Natural killer cell treated with Interleukin-12 subunit alpha and Interleukin-12 subunit beta and Interleukin-15 and Interleukin-18, amount 100 ng/mL, for 72 hours (primary cell): ENCODE measurements around the gene SPDYE4. TPM values are rescaled to one million over a fixed set of nuclear protein-coding genes. Genes with fewer than 3 reads are reported as not detected.

Experiments
- ATAC-seq, 2 donors: fragments of 150-1000 bp; cut with Tn5 transposase in 1 of 2; sonication (Bioruptor Pico), chemical (Tn5 transposase) in 1 of 2; 2 replicates each; pipeline ENCODE4 v1.10.0; 2021
- DNase-seq: peaks from one replicate; pipeline ENCODE4 v3.0.0; 2022; ENCODE audit warnings: low spot score
- H3K27ac Mint-ChIP-seq, 2 donors: 1 replicate in 1 of 2; 2 replicates in 1 of 2; pipeline ENCODE4 v1.8.0; 2022; ENCODE audit warnings: mixed read lengths in 2 of 2, mild to moderate bottlenecking in 1 of 2, moderate library complexity in 1 of 2
- H3K27me3 Mint-ChIP-seq, 2 donors: 1 replicate in 1 of 2; 2 replicates in 1 of 2; pipeline ENCODE4 v1.8.0; 2022; ENCODE audit warnings: mixed read lengths in 2 of 2
- H3K36me3 Mint-ChIP-seq: one replicate; pipeline ENCODE4 v1.8.0; 2022; ENCODE audit warnings: mixed read lengths
- H3K4me1 Mint-ChIP-seq, 2 donors: 1 replicate in 1 of 2; 2 replicates in 1 of 2; pipeline ENCODE4 v1.8.0; 2022; ENCODE audit warnings: low read depth in 2 of 2, mixed read lengths in 2 of 2, mild to moderate bottlenecking in 1 of 2
- H3K4me3 Mint-ChIP-seq: one replicate; pipeline ENCODE4 v1.8.0; 2022; ENCODE audit warnings: mixed read lengths
- H3K9me3 Mint-ChIP-seq: 2 replicates; pipeline ENCODE4 v1.8.0; 2022; ENCODE audit warnings: mixed read lengths
- total RNA-seq, 2 donors: library from RNA; stranded (reverse); gene quantifications; one replicate each; pipeline ENCODE4 v1.2.3, GENCODE V29; 2022

The SPDYE4 gene
- total RNA-seq, 2 donors from 2014 or later = not detected

DNA sequence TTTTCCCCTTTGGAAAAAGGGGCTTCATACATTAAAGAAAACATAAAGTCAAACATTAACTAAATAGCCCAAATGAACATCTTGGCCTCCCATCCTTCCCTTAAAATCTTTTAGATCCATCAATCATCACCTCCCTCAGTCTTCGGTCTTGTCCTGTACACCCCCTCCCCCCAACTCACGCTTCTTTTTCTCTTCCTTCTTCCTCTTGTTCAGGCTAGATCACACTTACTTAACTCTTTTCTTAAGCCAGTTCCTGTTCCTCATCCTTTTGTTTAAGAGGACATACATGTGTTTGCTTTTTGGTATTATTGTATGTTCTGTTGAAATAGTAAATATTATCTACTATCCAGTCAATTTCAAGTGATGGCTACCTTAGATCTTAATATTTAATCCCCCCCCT is 35.3 kb upstream of the SPDYE4 start:
- DNase-seq (no peak), ATAC-seq (no peak)
- peaks cover 11 to 16% of the 10 kb centered on the region in 2 donors for H3K4me1 Mint-ChIP-seq
- peak overlapping the region in 1 of 2 donors; percentile 19 for H3K27ac Mint-ChIP-seq
- H3K4me3 Mint-ChIP-seq = no peak overlapping the region
- peaks cover 0 to 8% of the 10 kb centered on the region in 2 donors for H3K27me3 Mint-ChIP-seq
- H3K9me3 Mint-ChIP-seq = peaks cover 7% of the 10 kb centered on the region
- peaks cover 4% of the 10 kb centered on the region for H3K36me3 Mint-ChIP-seq

DNA sequence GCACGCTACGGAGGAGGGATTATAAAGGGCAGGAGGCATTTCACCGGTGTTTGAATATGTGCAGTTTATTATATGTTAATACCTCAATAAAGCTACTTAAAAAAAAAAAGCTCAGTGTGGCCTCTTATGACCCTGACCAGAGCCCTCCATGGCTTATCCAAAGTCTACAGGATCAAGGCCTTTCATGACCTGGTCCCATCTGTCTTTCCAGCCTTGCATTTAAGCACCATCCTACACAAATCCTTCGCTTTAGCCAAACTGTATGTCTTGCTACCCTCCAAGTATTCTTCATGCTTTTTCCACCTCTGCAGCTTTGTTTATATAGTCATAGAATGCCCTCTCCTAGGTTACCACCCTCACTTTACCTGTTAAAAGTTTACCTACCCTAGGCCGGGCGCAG is 34.3 kb upstream of the SPDYE4 start:
- H3K27ac Mint-ChIP-seq = peak overlapping the region in 1 of 2 donors; percentile 66
- H3K27me3 Mint-ChIP-seq = peaks cover 0 to 10% of the 10 kb centered on the region in 2 donors
- peaks cover 7% of the 10 kb centered on the region for H3K9me3 Mint-ChIP-seq
- H3K4me1 Mint-ChIP-seq = peaks cover 11 to 16% of the 10 kb centered on the region in 2 donors
- no peak for ATAC-seq
- H3K4me3 Mint-ChIP-seq = no peak overlapping the region
- DNase-seq = no peak
- peaks cover 4% of the 10 kb centered on the region for H3K36me3 Mint-ChIP-seq

DNA sequence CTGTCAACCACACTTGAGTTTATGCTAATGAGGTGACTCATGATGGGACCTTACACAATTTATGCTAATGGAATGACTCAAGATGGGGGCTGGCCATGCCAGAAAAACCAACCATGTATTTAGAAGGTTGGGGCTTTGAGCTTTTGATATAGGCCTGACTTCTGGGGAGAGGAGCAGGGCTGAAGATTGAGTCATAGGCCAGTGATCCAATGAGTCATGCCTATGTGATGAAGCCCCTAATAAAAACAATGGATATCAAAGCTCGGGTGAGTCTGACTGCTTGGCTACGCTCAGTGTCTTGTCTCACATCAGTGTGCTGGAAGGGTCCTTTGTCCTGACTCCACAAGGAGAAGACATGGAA is 33.5 kb upstream of the SPDYE4 start:
- Mint-ChIP-seq H3K4me3 (no peak overlapping the region), H3K27ac (peak overlapping the region in 1 of 2 donors; percentile 66), H3K9me3 (peaks cover 7% of the 10 kb centered on the region), H3K36me3 (peaks cover 4% of the 10 kb centered on the region), H3K4me1 (peaks cover 11 to 16% of the 10 kb centered on the region in 2 donors), H3K27me3 (peaks cover 0 to 11% of the 10 kb centered on the region in 2 donors)
- DNase-seq = no peak
- peak; percentile 85 to 87 for ATAC-seq

DNA sequence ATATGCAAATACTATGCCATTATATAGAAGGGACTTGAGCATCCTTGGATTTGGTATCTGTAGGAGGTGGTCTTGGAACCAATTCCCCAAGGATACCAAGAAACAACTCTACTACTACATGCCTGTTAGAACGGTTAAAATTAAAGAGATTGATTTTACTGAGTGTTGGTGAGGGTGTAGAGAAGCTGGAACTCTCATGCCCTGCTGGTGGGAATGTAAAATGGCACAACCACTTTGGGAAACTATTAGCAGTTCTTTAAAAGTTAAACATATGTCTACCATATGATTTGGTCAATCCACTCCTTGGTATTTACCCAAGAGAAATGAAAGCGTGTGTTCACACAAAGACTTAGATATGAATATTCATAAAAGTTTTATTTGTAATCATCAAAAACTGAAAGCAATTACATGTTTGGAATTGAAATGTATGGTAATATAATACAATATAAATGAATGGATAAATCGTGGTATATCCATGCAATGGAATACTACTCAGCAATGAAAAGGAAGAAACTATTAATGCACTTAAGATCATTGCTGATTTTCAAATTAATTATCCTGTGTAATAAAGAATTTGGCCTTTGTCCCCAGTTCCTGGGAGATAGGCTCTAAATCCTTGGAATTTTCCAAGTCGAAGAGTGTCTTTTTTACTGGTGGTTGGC is 33.0 kb upstream of the SPDYE4 start:
- peak overlapping the region in 1 of 2 donors; percentile 66 for H3K27ac Mint-ChIP-seq
- H3K4me1 Mint-ChIP-seq = peaks cover 11 to 16% of the 10 kb centered on the region in 2 donors
- H3K4me3 Mint-ChIP-seq = no peak overlapping the region
- ATAC-seq (no peak), DNase-seq (no peak)
- peaks cover 4% of the 10 kb centered on the region for H3K36me3 Mint-ChIP-seq
- H3K27me3 Mint-ChIP-seq = peaks cover 0 to 11% of the 10 kb centered on the region in 2 donors
- H3K9me3 Mint-ChIP-seq = peaks cover 7% of the 10 kb centered on the region

DNA sequence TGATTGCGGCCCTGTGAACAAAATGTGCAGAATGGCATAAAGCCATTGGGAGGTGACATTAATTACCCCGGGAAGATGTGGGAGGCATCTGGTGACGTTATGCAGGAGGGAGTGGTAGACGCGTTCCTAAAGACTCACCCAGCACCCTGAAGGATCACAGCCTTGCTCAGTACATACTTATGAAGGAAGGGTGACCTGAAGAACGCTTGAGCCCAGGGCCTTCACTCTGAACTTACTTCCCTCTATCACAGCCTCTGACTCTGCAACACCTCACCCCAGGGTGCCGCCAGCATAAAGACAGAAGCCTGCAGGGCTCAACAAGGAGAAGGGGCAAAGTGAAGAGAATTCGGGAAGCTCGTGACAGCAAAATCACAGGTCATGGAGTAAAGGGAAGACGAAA is 31.4 kb upstream of the SPDYE4 start:
- Mint-ChIP-seq H3K4me1 (peaks cover 11 to 16% of the 10 kb centered on the region in 2 donors), H3K27ac (peak overlapping the region in 1 of 2 donors; percentile 40), H3K27me3 (peaks cover 0 to 11% of the 10 kb centered on the region in 2 donors), H3K4me3 (no peak overlapping the region), H3K36me3 (peaks cover 4% of the 10 kb centered on the region), H3K9me3 (peaks cover 7% of the 10 kb centered on the region)
- no peak for DNase-seq
- ATAC-seq = no peak

DNA sequence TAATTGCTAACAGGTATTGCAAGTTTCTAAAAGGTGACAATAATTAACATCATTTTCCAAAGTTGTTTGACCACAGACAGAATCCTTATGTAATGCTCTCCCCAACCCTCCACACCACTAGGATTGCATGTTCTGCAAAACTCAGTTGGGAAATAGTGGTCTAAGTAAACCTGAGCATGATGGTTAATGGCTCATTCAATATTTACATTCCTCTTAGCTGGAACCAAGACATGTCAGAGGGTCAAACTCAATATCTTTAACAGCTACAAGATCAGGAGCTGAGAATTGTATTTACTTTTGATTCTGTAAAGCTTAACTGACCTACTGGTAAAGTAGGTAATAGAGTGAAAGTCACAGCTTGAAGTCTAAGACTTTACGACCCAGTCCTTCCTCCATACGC is 30.7 kb upstream of the SPDYE4 start:
- Mint-ChIP-seq H3K36me3 (peaks cover 4% of the 10 kb centered on the region), H3K4me1 (peaks cover 11 to 16% of the 10 kb centered on the region in 2 donors), H3K27ac (no peak overlapping the region), H3K27me3 (peaks cover 0 to 11% of the 10 kb centered on the region in 2 donors), H3K9me3 (peaks cover 7% of the 10 kb centered on the region), H3K4me3 (no peak overlapping the region)
- ATAC-seq (no peak), DNase-seq (no peak)

DNA sequence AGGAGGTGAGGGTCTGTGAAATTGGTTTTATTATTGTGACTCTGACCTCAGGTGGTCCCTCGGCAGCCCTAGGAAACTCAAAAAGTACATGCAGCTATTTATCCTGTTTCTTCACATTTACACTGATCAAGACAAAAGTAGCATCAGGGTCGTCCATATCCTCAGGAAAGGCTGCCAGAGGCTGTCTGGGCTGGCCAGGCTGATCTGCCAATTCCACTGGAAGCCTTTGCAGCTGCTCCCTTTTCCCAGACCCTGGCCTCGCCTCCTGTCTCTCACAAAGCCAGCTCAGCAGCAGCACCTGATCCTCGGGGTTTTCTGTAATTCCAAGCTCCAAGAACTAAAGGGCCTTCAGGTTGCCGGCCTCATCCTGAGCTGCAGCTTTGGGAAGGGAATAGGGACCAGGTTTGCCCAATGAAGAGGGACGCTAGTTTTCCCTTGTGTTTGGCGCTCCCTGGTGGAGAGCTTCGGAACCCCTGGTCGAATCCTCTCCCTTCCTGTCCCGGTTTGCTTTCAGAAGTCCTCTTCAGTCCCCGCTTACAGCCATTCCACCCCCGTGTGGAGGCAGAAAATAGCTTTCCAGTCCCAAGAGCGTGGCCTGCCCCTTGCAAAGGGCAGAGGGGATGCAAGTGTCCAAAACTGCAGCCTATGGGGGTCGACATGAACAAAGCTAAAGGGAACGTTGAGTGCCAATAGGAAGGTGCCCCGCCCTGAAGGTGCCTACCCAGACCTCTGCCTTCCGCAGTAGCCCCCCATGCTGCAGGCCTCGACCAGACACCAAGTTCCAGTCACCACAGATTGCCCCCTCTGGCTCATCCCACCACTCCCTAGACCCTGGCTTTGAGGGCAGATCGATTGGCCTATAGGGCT is 27.4 kb upstream of the SPDYE4 start:
- Mint-ChIP-seq H3K27me3 (peaks cover 0 to 9% of the 10 kb centered on the region in 2 donors), H3K27ac (no peak overlapping the region), H3K4me1 (peaks cover 6% of the 10 kb centered on the region in 2 donors), H3K9me3 (no peaks in the 10 kb centered on the region), H3K36me3 (no peaks in the 10 kb centered on the region), H3K4me3 (no peak overlapping the region)
- ATAC-seq = peak in 1 of 2 donors; percentile 65
- no peak for DNase-seq

DNA sequence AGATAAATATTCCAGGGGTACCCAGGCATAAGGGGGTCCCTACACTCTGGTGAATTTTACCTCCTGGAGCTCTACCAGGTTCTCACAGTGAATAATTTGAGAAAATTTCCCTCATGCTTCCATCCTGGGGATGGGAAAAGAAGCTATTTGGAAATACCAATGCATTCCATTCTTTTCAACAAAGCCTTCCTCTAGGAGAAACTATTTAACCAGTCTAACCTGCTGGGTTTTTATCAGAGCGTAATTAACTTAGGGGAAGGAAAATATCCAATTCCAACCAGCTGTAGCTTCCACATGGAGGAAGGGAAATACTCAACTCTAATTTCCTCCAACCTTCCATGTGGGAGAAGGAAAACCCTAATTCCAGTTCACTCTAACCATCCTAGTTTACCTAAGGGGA is 23.8 kb upstream of the SPDYE4 start:
- Mint-ChIP-seq H3K27ac (no peak overlapping the region), H3K4me1 (no peaks in the 10 kb centered on the region), H3K36me3 (no peaks in the 10 kb centered on the region), H3K27me3 (peaks cover 10 to 19% of the 10 kb centered on the region in 2 donors), H3K4me3 (no peak overlapping the region), H3K9me3 (no peaks in the 10 kb centered on the region)
- DNase-seq = no peak
- ATAC-seq = no peak

DNA sequence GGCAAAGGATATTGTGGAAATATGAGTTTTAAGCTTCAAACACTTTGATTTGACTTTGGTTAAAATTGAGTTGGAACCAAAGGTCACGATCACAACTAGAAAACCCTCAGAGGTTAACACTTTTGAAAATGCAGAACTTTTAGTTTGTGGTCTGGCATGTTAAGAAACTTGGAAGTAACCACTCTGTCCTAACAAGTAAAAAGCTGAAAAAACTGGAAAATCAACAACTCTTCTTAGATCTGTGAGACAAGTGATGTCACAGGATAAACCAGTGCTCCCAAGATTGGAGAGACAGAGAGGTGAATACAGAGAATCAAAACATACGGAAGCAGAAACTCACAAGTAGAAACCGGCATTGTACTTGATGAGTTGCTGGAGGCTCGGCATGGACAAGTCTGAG is 23.4 kb upstream of the SPDYE4 start:
- H3K27ac Mint-ChIP-seq = no peak overlapping the region
- no peak overlapping the region for H3K4me3 Mint-ChIP-seq
- no peaks in the 10 kb centered on the region for H3K4me1 Mint-ChIP-seq
- no peak for ATAC-seq
- H3K27me3 Mint-ChIP-seq = peaks cover 14 to 23% of the 10 kb centered on the region in 2 donors
- H3K9me3 Mint-ChIP-seq = no peaks in the 10 kb centered on the region
- no peak for DNase-seq
- H3K36me3 Mint-ChIP-seq = no peaks in the 10 kb centered on the region

DNA sequence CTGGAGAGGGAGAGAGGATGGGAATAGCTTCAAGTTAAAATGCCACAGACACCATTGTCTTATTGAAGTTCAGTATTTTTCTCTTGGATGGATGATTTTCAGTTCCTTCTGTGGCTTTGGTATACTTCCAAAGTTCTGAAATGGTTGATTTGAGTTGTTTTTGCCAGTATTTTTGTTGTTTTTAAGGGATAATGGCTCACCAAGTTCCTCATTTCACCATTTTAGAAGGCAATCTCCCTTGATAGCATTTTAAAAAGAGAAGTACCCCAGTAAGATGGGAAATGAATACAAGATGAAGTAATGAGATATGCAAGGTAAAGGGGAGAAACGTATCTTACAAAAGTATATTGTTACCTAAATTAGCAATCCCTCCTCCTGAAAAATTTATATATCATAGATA is 18.5 kb upstream of the SPDYE4 start:
- ATAC-seq (no peak), DNase-seq (no peak)
- H3K27me3 Mint-ChIP-seq = peaks cover 32 to 33% of the 10 kb centered on the region in 2 donors
- peaks cover 11% of the 10 kb centered on the region for H3K36me3 Mint-ChIP-seq
- H3K9me3 Mint-ChIP-seq = no peaks in the 10 kb centered on the region
- H3K4me1 Mint-ChIP-seq = no peaks in the 10 kb centered on the region
- H3K4me3 Mint-ChIP-seq = no peak overlapping the region
- no peak overlapping the region for H3K27ac Mint-ChIP-seq

DNA sequence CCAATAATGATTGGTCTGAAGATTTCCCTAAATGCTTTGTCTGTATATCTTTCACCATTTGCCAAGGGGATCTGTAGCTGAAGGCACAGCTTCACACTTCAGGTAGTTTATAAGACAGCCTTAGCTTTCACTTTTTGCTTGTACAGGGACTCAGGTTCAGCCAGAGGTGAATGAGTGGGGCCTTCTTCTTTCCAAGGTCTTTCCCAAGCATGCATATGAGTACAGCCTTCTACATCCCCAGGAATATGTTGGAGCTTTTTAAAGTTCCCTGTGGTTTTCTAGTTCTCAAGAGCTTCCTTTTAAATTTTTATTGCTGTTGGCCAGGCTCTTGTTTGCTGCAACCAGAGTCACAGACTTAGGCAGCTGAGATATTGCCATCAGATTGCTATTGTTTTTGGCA is 17.9 kb upstream of the SPDYE4 start:
- DNase-seq (no peak), ATAC-seq (no peak)
- Mint-ChIP-seq H3K9me3 (no peaks in the 10 kb centered on the region), H3K27ac (no peak overlapping the region), H3K27me3 (peaks cover 32 to 33% of the 10 kb centered on the region in 2 donors), H3K4me1 (no peaks in the 10 kb centered on the region), H3K36me3 (peaks cover 11% of the 10 kb centered on the region), H3K4me3 (no peak overlapping the region)

DNA sequence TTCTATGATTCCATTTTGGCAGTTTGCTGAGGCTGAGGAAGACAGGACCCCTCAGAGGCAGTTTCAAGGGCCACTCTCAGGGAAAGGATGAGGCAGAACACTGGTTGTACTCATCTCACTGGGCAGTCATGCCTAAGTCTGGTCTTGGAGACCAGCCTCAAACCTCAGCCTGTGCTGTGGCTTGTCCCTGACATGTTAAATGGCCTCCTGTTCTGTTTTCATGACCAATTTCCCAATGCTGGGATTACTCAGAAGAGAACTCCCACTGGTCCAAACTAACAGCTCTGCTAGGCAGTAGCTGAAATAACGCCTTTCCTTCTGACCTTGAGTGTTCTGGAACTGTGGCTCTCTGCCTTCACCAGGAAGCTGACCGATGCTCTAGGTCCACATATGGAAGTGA is 8.4 kb upstream of the SPDYE4 start:
- no peak for DNase-seq
- Mint-ChIP-seq H3K4me1 (peaks cover 4% of the 10 kb centered on the region in 2 donors), H3K9me3 (no peaks in the 10 kb centered on the region), H3K27ac (no peak overlapping the region), H3K27me3 (peaks cover 17 to 21% of the 10 kb centered on the region in 2 donors), H3K36me3 (no peaks in the 10 kb centered on the region), H3K4me3 (no peak overlapping the region)
- no peak for ATAC-seq

DNA sequence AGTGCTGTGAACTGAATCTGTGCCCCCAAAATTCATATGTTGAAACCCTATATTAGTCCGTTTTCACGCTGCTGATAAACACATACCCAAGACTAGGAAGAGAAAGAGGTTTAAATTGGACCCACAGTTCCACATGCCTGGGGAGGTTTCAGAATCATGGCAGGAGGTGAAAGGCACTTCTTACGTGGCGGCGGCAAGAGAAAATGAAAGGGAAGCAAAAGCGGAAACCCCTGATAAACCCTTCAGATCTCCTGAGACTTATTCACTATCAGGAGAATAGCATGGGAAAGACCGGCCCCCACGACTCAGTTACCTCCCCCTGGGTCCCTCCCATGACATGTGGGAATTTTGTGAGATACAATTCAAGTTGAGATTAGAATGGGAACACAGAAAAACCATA is 3.7 kb upstream of the SPDYE4 start:
- Mint-ChIP-seq H3K36me3 (no peaks in the 10 kb centered on the region), H3K4me1 (peaks cover 4% of the 10 kb centered on the region in 2 donors), H3K27me3 (peaks cover 18 to 26% of the 10 kb centered on the region in 2 donors), H3K9me3 (no peaks in the 10 kb centered on the region), H3K4me3 (no peak overlapping the region), H3K27ac (no peak overlapping the region)
- no peak for ATAC-seq
- no peak for DNase-seq

DNA sequence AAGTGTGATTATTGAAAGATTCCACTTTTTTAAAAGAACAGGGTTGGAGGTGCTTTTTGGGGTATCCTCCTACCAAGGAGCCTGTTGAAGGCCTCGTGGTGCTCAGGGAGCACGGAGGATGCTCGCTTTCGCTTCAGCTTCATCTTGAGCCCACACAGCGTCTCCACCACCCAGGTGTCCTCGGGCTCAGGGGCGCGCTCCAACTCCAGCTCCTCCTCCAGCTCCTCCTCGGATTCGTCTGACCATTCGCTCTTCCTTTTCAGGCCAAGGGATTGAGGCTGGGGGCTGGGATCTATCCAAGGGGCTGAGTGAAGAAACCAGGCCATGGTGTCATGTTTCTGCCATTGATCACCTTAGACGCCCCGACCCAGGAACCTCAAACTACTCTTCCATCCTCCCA is 1.2 kb downstream of the SPDYE4 start:
- Mint-ChIP-seq H3K36me3 (no peaks in the 10 kb centered on the region), H3K9me3 (no peaks in the 10 kb centered on the region), H3K27me3 (peaks cover 34 to 39% of the 10 kb centered on the region in 2 donors), H3K4me1 (no peaks in the 10 kb centered on the region), H3K4me3 (no peak overlapping the region), H3K27ac (peak overlapping the region in 1 of 2 donors; percentile 36)
- DNase-seq (no peak), ATAC-seq (no peak)
